HG03442 (cell line): ENCODE data around the gene CYBB.
A peak's percentile ranks its signal among the peaks of the same experiment; 100 is the strongest.

ENCODE experiments used
- ATAC-seq: cut with Tn5 transposase; IDR thresholded peaks from one replicate; pipeline ENCODE4 v1.9.1; 2021; ENCODE audit warnings: mild to moderate bottlenecking, moderate library complexity; ENCODE audit not compliant: unreplicated experiment

The CYBB gene

DNA sequence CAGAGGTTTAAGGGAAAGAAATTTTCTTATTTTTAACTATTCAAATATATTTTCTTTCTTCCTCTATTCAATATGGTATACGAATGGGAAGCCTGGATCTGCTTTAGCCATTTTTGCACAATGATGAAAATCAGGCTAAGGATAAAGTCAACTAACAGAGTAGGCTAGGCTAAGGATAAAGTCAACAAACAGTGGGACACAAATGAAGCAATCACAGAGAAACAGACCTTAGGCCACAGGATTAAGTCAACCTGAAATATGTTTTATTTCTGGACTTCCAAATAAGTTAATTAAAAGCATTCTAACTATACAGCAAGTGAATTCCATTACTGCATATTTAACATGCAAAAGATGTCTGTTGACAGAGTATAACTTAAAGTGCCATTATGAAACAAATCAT, 50.5 kb downstream of the CYBB start:
- no peak for ATAC-seq

DNA sequence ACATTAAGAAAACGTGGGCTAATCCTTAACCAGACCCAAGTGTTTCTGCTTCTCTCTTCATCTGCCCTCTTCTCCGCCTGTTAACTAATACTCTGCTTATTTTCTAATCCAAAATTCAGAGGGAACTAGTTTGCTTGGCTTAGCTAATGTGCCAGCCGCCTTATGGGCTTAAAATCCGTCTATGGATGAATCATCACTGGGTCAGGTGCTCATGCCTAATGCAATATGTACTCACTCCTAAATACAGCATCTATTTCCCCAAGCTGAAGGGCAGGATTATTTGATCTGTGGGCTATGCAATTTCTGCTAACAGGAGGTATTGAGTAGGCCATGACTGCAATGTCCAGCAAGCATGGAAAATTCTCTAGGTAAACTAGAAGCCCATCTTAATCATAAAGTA, 55.1 kb downstream of the CYBB start:
- ATAC-seq: no peak

DNA sequence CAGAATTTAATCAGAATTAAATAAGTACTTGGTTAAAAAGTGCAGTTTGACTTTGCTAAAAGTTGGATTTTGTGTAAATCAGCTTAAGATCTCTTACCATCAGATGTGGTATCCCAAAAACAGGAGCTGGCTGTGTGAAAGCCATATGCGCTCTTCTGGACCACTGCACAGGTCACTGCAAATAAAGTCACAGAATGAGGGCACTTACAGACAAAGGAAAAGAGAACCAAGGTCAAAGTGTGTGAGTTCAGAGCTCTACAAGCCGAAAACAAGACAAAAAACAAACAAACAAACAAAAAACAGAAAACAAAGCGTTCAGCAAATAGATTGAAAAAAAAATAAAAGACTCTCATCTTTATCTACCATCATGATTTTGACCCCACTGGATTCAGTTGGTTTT, 61.1 kb downstream of the CYBB start:
- no peak for ATAC-seq

DNA sequence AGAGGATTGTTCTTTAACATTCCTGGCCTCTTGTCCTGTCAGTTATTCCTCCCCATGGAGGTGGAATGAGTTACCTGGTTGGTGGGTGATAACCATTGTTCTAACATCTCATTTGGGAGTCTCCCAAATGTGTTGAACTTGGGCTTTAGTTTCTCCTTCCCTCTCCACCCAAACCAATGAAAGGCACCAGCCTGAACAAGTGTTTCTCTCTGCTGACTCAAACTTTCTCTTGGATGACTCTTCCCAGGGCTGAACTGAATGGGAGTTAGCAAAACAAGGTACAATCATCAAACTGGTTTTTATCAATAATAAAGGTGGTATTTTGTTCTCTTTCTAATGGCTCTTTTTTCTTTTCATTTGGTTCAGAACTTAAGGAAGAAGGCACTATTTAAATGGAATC, 64.8 kb downstream of the CYBB start:
- ATAC-seq: no peak

DNA sequence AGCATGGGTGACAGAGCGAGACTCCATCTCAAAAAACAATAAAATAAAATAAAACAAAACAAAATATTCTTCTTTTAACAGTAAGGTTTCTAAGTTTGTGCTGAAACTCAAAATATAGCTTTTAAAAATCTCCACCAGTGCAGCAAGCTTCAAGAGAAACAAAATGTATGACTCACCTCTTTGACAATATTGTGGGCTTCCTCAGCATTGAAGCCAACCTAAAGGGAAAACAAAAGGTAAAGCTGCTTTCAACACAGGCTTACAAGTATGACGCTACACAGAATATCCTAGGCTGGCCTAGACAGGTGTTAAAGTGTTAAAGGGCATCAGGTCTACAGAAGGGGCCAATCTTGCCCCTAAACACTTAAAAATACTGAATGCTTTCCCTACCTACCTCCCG, 66.3 kb downstream of the CYBB start:
- ATAC-seq: no peak

DNA sequence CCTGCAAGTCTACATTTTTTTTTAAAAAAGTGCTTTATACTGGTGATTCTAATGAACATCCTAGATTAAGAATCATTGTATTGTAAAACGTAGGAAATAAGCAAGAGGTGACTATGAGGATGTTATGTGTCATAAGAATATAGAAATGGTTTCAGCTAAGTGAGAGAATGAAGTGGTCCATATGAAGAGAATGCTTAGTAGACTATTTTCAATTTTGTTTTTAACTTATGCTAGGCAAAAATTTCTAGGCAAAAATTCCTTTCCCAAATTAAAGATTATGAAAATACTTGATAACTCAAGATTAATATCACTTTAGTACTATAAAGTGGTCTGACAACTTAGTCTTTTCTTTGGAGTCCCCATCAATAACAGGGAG, 66.7 kb downstream of the CYBB start:
- ATAC-seq: no peak

DNA sequence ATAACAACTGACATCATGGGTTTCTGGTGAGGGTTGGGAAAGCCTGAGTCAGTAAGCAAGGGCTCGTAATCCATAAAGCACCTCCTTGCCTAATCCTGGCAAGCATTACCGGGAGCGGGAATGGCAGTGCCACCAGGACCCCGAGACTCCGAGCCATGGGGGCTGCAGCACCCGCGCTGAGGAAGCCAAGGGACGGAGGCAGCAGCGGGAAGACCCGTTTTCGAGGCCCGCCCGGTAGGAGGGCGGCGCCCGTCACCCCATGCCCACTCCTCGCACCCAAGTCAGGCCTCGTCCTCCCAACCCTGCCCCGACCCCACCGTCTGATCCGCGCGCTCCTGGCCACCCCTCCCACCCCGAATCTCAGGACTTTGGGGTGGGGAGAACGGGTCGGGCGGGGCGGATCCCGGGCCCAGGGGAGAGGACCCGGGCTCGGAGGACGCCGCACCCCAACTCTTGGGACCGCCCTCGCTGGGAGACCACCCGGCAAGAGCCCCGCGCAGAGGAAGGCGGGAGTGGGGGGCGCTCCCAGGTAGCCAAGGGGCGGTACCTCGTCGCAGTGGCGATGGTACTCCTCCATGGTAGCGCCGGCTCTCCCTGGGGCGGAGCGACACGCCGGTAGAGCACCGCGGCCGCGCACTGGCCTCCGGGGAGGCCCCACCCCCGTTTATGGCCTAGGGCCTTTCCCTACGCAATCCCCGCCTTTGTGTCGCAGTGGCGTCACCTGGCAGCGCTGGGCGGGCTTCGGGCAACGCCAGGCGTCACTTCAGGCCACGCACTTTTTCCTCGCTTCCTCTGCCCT, 67.3 kb downstream of the CYBB start, which contains the start of gene DYNLT3:
TSS of gene DYNLT3 (minus strand) at position 638 of the 799 bp plus-strand sequence. CDS start at position 577, 61 bp downstream.
- peak; percentile 99 for ATAC-seq

DNA sequence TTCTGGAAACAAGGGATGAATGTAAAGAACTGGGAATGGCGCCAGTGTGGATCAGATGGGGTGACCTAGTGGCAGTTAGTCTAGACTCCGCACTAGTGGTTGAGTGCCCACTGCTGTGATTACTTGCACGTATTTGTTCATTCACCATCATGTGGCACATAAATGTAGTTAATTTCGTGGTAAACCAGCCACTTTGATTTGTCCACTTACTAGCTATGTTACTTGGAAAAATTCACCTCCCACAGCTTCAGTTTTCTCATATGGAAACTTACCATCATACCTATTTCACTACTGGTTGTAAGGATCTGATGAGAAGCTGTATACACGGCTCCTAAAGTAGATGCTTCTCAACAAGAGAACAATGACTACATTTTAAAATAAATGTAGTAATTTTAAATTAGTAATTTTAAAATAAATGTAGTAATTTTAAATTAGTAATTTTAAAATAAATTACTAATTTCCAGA, 67.9 kb downstream of the CYBB start:
- ATAC-seq: peak; percentile 13

DNA sequence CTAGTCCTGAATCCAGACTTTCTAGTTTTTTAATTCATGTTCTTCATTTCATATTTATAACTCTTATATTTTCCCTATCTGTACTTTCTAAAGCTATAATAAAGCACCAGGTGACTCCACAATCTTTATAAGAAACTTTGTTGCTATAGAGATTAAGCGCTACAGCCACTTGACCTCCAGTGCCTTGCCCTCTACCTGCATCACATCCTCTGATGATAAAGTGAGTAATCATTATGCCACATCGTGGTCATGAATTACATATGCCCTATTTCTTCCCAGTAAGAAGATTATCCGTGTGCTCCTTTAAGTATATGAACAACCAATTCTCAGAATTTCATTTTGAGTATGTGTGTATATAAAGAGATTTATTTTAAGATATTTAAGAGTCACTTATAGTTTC, 74.3 kb downstream of the CYBB start:
- ATAC-seq: no peak

DNA sequence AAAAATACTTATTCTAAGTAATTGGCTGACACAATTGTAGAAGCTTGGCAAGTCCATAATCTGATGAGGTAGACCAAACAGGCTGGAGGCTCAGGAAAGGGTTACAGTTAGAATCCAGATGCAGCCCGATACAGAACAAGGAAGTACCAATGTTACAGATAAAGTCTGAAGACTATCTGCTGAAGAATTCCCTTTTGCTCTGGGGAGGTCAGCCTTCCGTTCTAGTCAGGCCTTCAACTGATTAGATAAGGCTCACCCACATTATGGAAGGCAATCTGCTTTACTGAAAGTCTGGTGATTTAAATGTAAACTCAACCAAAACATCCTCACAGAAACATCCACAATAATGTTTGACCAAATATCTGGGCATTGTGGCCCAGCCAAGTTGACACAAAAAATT, 74.9 kb downstream of the CYBB start:
- ATAC-seq: no peak

DNA sequence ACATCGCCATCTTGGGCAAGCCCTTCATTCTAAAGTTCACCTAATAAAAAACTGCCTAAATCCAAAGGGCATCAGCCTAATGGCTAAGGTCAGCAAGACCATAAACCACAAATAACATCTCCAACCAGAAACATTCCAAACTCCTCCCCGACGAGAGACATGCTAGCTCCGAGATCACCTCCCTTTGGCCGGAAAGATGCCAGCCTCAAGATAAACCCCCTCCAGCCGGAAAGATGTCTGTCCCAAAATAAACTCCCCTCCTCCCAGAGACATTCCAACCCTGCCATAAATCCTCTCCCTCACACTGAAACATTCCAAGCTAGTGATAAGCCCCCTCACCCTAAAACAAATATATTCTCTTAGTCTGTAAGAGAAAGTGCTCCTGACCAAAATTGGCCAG, 80.9 kb downstream of the CYBB start:
- ATAC-seq: no peak

DNA sequence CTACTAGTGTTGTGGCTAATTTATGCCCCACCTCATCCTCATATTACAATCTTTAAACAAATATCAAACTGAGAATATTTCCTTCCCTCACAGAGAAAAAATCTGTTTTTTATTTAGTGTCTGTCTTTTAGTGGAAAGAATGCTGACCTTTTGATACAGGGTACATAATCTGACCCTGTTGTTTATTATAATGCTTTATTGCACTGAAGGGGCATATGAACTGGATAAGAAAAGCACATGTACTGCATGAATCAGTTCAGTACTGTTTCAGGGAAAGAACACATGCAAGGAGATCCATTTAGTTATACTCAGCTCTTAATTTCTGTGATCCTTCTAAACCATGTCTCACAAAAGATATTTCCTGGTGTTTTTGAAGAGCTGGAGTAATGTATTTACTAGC, 83.0 kb downstream of the CYBB start:
- no peak for ATAC-seq
